ENCODE measurements around the gene TMEM63B.
A peak's percentile ranks its signal among the peaks of the same experiment; 100 is the strongest.
"Not testable (repeated sequence)": the region's sequence is repeated elsewhere in the genome, so short reads cannot be mapped to it uniquely, and the experiment has no call there.

TMEM63B gene

GRCh38 chr6:44142835-44143234 is 15.5 kb downstream of the TMEM63B start:
- no peak for DNase-seq (ENCODE audit: low read depth in 1 of 2, low spot score in 1 of 2)

- DNase-seq (ENCODE audit: low read depth in 1 of 2, low spot score in 1 of 2), result no peak
Measured at GRCh38 chr6:44143731-44144130, 16.4 kb downstream of the TMEM63B start.

GRCh38 chr6:44144536-44144935 is 17.2 kb downstream of the TMEM63B start:
- DNase-seq (ENCODE audit: low read depth in 1 of 2, low spot score in 1 of 2), result not testable (repeated sequence)

- DNase-seq (ENCODE audit: low read depth in 1 of 2, low spot score in 1 of 2), result no peak
Measured at GRCh38 chr6:44145839-44146238, 18.5 kb downstream of the TMEM63B start.

GRCh38 chr6:44146685-44147084 is 19.3 kb downstream of the TMEM63B start:
- no peak for DNase-seq (ENCODE audit: low read depth in 1 of 2, low spot score in 1 of 2)

- DNase-seq (ENCODE audit: low read depth in 1 of 2, low spot score in 1 of 2), result no peak
Measured at GRCh38 chr6:44147256-44147655, 19.9 kb downstream of the TMEM63B start.

- DNase-seq (ENCODE audit: low read depth in 1 of 2, low spot score in 1 of 2), result no peak
Measured at GRCh38 chr6:44148306-44148705, 21.0 kb downstream of the TMEM63B start.

- no peak for DNase-seq (ENCODE audit: low read depth in 1 of 2, low spot score in 1 of 2)
Measured at GRCh38 chr6:44149369-44150012, 22.1 kb downstream of the TMEM63B start.

- no peak for DNase-seq (ENCODE audit: low read depth in 1 of 2, low spot score in 1 of 2)
Measured at GRCh38 chr6:44150317-44150917, 23.1 kb downstream of the TMEM63B start.

GRCh38 chr6:44151348-44152108 is 24.2 kb downstream of the TMEM63B start:
- DNase-seq (ENCODE audit: low read depth in 1 of 2, low spot score in 1 of 2), result peak; percentile 67 to 72

GRCh38 chr6:44152109-44152461 is 24.7 kb downstream of the TMEM63B start:
- no peak for DNase-seq (ENCODE audit: low read depth in 1 of 2, low spot score in 1 of 2)

- DNase-seq (ENCODE audit: low read depth in 1 of 2, low spot score in 1 of 2), result no peak
Measured at GRCh38 chr6:44152533-44152932, 25.2 kb downstream of the TMEM63B start.

GRCh38 chr6:44154067-44154466 is 26.7 kb downstream of the TMEM63B start:
- no peak for DNase-seq (ENCODE audit: low read depth in 1 of 2, low spot score in 1 of 2)

GRCh38 chr6:44156494-44157151 is 29.3 kb downstream of the TMEM63B start:
- no peak for DNase-seq (ENCODE audit: low read depth in 1 of 2, low spot score in 1 of 2)

- no peak for DNase-seq (ENCODE audit: low read depth in 1 of 2, low spot score in 1 of 2)
Measured at GRCh38 chr6:44157152-44157521, 29.8 kb downstream of the TMEM63B start.

GRCh38 chr6:44158770-44159228 is 31.4 kb downstream of the TMEM63B start, which contains the start of gene CAPN11:
TSS of gene CAPN11 (plus strand) at chr6:44158820. CDS start at chr6:44158849, 29 bp downstream.
- DNase-seq (ENCODE audit: low read depth in 1 of 2, low spot score in 1 of 2), result no peak

- DNase-seq (ENCODE audit: low read depth in 1 of 2, low spot score in 1 of 2), result no peak
Measured at GRCh38 chr6:44161997-44162338, 34.6 kb downstream of the TMEM63B start.

GRCh38 chr6:44162876-44163625 is 35.7 kb downstream of the TMEM63B start:
- DNase-seq (ENCODE audit: low read depth in 1 of 2, low spot score in 1 of 2), result no peak

GRCh38 chr6:44166116-44166515 is 38.8 kb downstream of the TMEM63B start:
- DNase-seq (ENCODE audit: low read depth in 1 of 2, low spot score in 1 of 2), result no peak

GRCh38 chr6:44166591-44167184 is 39.3 kb downstream of the TMEM63B start:
- no peak for DNase-seq (ENCODE audit: low read depth in 1 of 2, low spot score in 1 of 2)

- DNase-seq (ENCODE audit: low read depth in 1 of 2, low spot score in 1 of 2), result no peak
Measured at GRCh38 chr6:44167567-44167966, 40.2 kb downstream of the TMEM63B start.

All from activated T-helper 1 cell treated with anti-CD3 and anti-CD28 coated beads, Interleukin-2, amount 50 U/mL, for 16 hours (primary cell).